K562 (cell line): ENCODE measurements around the gene UGT1A6. TPM values are rescaled to one million over a fixed set of nuclear protein-coding genes. Genes with fewer than 3 reads are reported as not detected.

Source experiments
- ATAC-seq: fragments of 200-7000 bp; cut with Tn5 transposase; 3 replicates; pipeline ENCODE4 v1.9.1; 2020; ENCODE audit warnings: moderate library complexity
- BruUV-seq: library from RNA; stranded (reverse); fragments of 400-500 nt; replicated peaks from 2 replicates; lab custom pipeline; 2021; lab: Mats Ljungman, UMichigan
- CTCF ChIA-PET: fragments of 300-600 bp; formaldehyde crosslinking; extraction: SDS; loops from one replicate; lab custom pipeline; 2021; ENCODE audit warnings: low intra/inter-chr PET ratio; lab: Yijun Ruan, JAX
- POLR2A ChIA-PET: fragments of 300-600, 350-650 bp; sonication (Branson Sonifier 250); formaldehyde crosslinking; extraction: SDS; loops from one replicate; lab custom pipeline; 2021; ENCODE audit warnings: antibody characterized with exemption, inconsistent platforms; lab: Yijun Ruan, JAX
- DNase-seq, 4 experiments: peaks; one replicate each; pipeline versions ENCODE4 v3.0.0 to v3.0.0-alpha.2; 2011 to 2018; ENCODE audit warnings: low spot score in 3 of 4, mixed read lengths in 3 of 4; ENCODE audit errors: extremely low read depth in 1 of 4
- FAIRE-seq: peaks from 2 replicates; lab custom pipeline; 2011; peaks lifted over from hg19 to GRCh38; lab: Jason Lieb, UNC
- H2AFZ ChIP-seq: 2 replicates; pipeline ENCODE4 v1.6.0; 2011; ENCODE audit warnings: low read depth, low read length, control low read depth, inconsistent platforms
- H3K27ac ChIP-seq: fragments of 200-600 bp; 3 replicates; pipeline ENCODE4 v1.8.0; 2011; ENCODE audit warnings: low read depth, mild to moderate bottlenecking, control low read depth, inconsistent platforms, low read length, moderate library complexity, mixed read lengths; ENCODE audit errors: extremely low read depth
- H3K27me3 ChIP-seq, 2 experiments: fragments of 300-600 bp in 1 of 2; 2 replicates in 1 of 2; 3 replicates in 1 of 2; pipeline versions ENCODE4 v1.6.0 to v1.8.0; 2011; ENCODE audit warnings: inconsistent platforms in 2 of 2, low read length in 2 of 2, mild to moderate bottlenecking in 1 of 2, mixed read lengths in 1 of 2, moderate library complexity in 1 of 2; ENCODE audit not compliant: control insufficient read depth in 2 of 2, insufficient read depth in 2 of 2
- H3K36me3 ChIP-seq: fragments of 300-600 bp; 3 replicates; pipeline ENCODE4 v1.8.0; 2011; ENCODE audit warnings: mild to moderate bottlenecking, low read length, inconsistent platforms; ENCODE audit not compliant: control insufficient read depth, insufficient read depth
- H3K4me1 ChIP-seq, 2 experiments: fragments of 200-600 bp in 1 of 2; replicated peaks in 1 of 2; 2 replicates in 1 of 2; 3 replicates in 1 of 2; pipeline versions ENCODE4 v1.5.1 to v1.8.0; 2011; ENCODE audit warnings: inconsistent platforms in 2 of 2, low read length in 2 of 2, mild to moderate bottlenecking in 1 of 2, mixed read lengths in 1 of 2, moderate library complexity in 1 of 2; ENCODE audit not compliant: control insufficient read depth in 2 of 2, insufficient read depth in 2 of 2
- H3K4me2 ChIP-seq: 2 replicates; pipeline ENCODE4 v1.6.1; 2011; ENCODE audit warnings: low read length, control low read depth, inconsistent platforms, mixed read lengths; ENCODE audit not compliant: insufficient read depth
- H3K4me3 ChIP-seq: fragments of 200-600 bp; sonication (generic), shearing (Covaris generic); 2 replicates; pipeline ENCODE4 v1.5.1; 2016; ENCODE audit warnings: control low read depth, inconsistent platforms
- H3K79me2 ChIP-seq: fragments of 200-600 bp; 3 replicates; pipeline ENCODE4 v1.8.0; 2011; ENCODE audit warnings: low read length, inconsistent platforms; ENCODE audit not compliant: control insufficient read depth, insufficient read depth
- H3K9ac ChIP-seq, 2 experiments: 2 replicates each; pipeline versions ENCODE4 v1.6.0 to v1.6.1; 2011; ENCODE audit warnings: low read depth in 2 of 2, low read length in 2 of 2, control low read depth in 1 of 2, inconsistent platforms in 1 of 2, mild to moderate bottlenecking in 1 of 2, mixed read lengths in 1 of 2; ENCODE audit not compliant: insufficient read depth in 1 of 2
- H3K9me1 ChIP-seq: one replicate; pipeline ENCODE4 v1.6.0; 2011; ENCODE audit warnings: inconsistent platforms, mild to moderate bottlenecking, low read length, moderate library complexity; ENCODE audit not compliant: control insufficient read depth, insufficient read depth
- H3K9me3 ChIP-seq: replicated peaks from 2 replicates; pipeline ENCODE4 v1.5.1; 2011; ENCODE audit warnings: low read depth, low read length, inconsistent platforms; ENCODE audit not compliant: control insufficient read depth, insufficient read depth
- H4K20me1 ChIP-seq: replicated peaks from 2 replicates; pipeline ENCODE4 v1.6.1; 2011; ENCODE audit warnings: low read length, inconsistent platforms, mixed read lengths; ENCODE audit not compliant: control insufficient read depth, insufficient read depth
- ARID3B ChIP-seq: fragments of 250-450 bp; sonication (Bioruptor Pico); IDR thresholded peaks from 2 replicates; pipeline ENCODE4 v1.4.0; 2020; ENCODE audit warnings: borderline replicate concordance
- BACH1 ChIP-seq: fragments of 200-800 bp; sonication (Bioruptor generic); IDR thresholded peaks from 2 replicates; pipeline ENCODE4 v1.6.1; 2016; ENCODE audit warnings: missing genetic modification characterization, missing compliant biosample characterization
- MTF1 ChIP-seq: fragments of 250-450 bp; sonication (Bioruptor Pico); IDR thresholded peaks from 2 replicates; pipeline ENCODE4 v1.9.0; 2021; ENCODE audit warnings: moderate library complexity, mild to moderate bottlenecking, inconsistent platforms, borderline replicate concordance
- POLR2A ChIP-seq: fragments of 450-650 bp; conservative IDR thresholded peaks from 2 replicates; pipeline ENCODE4 v1.6.1; 2016
- RFX1 ChIP-seq: fragments of 450-650 bp; IDR thresholded peaks from 2 replicates; pipeline ENCODE4 v1.6.1; 2016; ENCODE audit warnings: mild to moderate bottlenecking, moderate library complexity
- SREBF1 ChIP-seq: fragments of 150-350 bp; IDR thresholded peaks from 2 replicates; pipeline ENCODE4 v1.6.1; 2014; ENCODE audit warnings: antibody characterized with exemption, low read depth, low read length, borderline replicate concordance
- TOE1 ChIP-seq, 2 experiments: fragments of 450-650 bp in 1 of 2; sonication (generic) in 1 of 2; formaldehyde crosslinking in 1 of 2; IDR thresholded peaks; 2 replicates each; pipeline versions ENCODE4 v1.7.1 to v1.8.0; 2016 to 2022; ENCODE audit warnings: borderline replicate concordance in 2 of 2, mild to moderate bottlenecking in 2 of 2, antibody characterized with exemption in 1 of 2, inconsistent platforms in 1 of 2, low read depth in 1 of 2, missing genetic modification reagents in 1 of 2, moderate library complexity in 1 of 2
- ZFP30 ChIP-seq: fragments of 250-450 bp; sonication (Bioruptor Pico); IDR thresholded peaks from 2 replicates; pipeline ENCODE4 v1.8.0; 2022; ENCODE audit warnings: moderate library complexity, mild to moderate bottlenecking, inconsistent platforms, borderline replicate concordance
- WGBS: fragments of 100-300 bp; shearing (Covaris generic); methylation state at CpG from one replicate; pipeline ENCODE4 v1.1.6; 2016; ENCODE audit warnings: low coverage, mixed read lengths; ENCODE audit not compliant: insufficient coverage; ENCODE audit errors: missing lambda C conversion rate; 5-methylcytosine and 5-hydroxymethylcytosine counted together
- in situ Hi-C: fragments of 300-500 bp; cut with MboI; formaldehyde crosslinking; loops from 4 replicates; pipeline ENCODE4 v1.15.0; 2018; ENCODE audit warnings: inconsistent platforms, mixed read lengths
- intact Hi-C: fragments of 100-400 bp; cut with micrococcal nuclease; formaldehyde crosslinking; loops from 2 replicates; pipeline ENCODE4 v1.14.2; 2022
- polyA plus RNA-seq, 8 experiments: library from polyadenylated mRNA; depleted of rRNA in 4 of 8; stranded (reverse) in 5 of 8; unstranded in 3 of 8; fragments of >200 nt; fragmentation: Nextera tagmentation in 2 of 8; fragmentation: Illumina TruSeq in 1 of 8; extraction: Ambion mirVana in 2 of 8; extraction: Trizol in 1 of 8; gene quantifications; 2 replicates each; pipeline versions ENCODE4 v1.2.1 to v1.2.3, GENCODE V29; 2011 to 2014; ENCODE audit warnings: inconsistent platforms in 1 of 8, missing spikeins in 1 of 8
- total RNA-seq, 7 experiments: library from RNA; depleted of rRNA in 6 of 7; stranded (reverse); fragments of >200 nt in 6 of 7; fragmentation: Illumina TruSeq in 2 of 7; extraction: Trizol in 2 of 7; gene quantifications; 2 replicates each; pipeline versions ENCODE4 v1.2.1 to v1.2.3, GENCODE V29; 2011 to 2021; ENCODE audit warnings: low replicate concordance in 1 of 7
- TF ChIP-seq, protein P1 (sequence below): fragments of 250-450 bp; sonication (Bioruptor Pico); IDR thresholded peaks from 2 replicates; pipeline ENCODE4 v1.5.0; 2021

Gene UGT1A6
- total and polyA plus RNA-seq, 9 of the 15 experiments (the other 6 are each of a cell fraction or from before 2014, with no cell fraction given): not detected

DNA sequence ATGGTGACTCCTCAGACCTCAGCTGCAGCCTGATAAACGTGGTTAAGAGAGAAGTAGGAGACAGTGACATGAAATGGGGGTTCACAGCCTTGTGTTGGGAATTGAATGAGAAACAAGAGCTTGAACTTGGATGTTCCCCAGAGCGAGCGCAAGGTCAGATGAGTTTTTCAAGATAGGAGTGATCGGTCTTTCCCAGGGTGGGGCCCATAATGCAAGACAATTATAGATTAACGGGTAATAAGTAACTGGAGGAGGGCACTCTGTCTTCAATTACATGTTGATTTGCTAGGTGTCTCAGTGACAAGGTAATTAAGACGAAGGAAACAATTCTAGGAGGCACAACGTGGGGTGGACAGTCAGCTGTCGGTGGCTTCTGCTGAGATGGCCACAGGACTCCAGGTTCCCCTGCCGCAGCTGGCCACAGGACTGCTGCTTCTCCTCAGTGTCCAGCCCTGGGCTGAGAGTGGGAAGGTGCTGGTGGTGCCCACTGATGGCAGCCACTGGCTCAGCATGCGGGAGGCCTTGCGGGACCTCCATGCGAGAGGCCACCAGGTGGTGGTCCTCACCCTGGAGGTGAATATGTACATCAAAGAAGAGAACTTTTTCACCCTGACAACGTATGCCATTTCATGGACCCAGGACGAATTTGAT lies 20.0 kb downstream of the UGT1A6 start, which contains the start of gene UGT1A5:
UGT1A5 (plus strand) TSS at position 297 of the 651 bp plus-strand sequence; CDS start at position 382, 85 bp downstream.
- Histone ChIP-seq H3K9ac (no peak within 1 kb of the TSS), H3K4me3 (no peak within 1 kb of the TSS), H4K20me1 (no peaks in the 10 kb centered on the region), H3K9me1 (no peaks in the 10 kb centered on the region), H3K9me3 (no peaks in the 10 kb centered on the region), H3K4me1 (0 out of 5 replicates have a peak, but pooled peaks cover 0 to 3% of the 10 kb centered on the region in 2 experiments)
- POLR2A ChIA-PET: no interaction called here
- no peak for ATAC-seq
- no peak for TF ChIP-seq TOE1 (IDR thresholded peaks at IDR 0.05; ENCODE audit: borderline replicate concordance)
- no peak for TF ChIP-seq TOE1 (CRISPR knock-in tag; IDR thresholded peaks at IDR 0.05; ENCODE audit: borderline replicate concordance, low read depth)
- no peak for TF ChIP-seq ZFP30 (CRISPR knock-in tag)
- no peak for TF ChIP-seq POLR2A
- no peak for TF ChIP-seq SREBF1
- TF ChIP-seq, protein P1, sequence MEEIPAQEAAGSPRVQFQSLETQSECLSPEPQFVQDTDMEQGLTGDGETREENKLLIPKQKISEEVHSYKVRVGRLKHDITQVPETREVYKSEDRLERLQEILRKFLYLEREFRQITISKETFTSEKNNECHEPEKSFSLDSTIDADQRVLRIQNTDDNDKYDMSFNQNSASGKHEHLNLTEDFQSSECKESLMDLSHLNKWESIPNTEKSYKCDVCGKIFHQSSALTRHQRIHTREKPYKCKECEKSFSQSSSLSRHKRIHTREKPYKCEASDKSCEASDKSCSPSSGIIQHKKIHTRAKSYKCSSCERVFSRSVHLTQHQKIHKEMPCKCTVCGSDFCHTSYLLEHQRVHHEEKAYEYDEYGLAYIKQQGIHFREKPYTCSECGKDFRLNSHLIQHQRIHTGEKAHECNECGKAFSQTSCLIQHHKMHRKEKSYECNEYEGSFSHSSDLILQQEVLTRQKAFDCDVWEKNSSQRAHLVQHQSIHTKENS (CRISPR knock-in tag): no peak
- TF ChIP-seq BACH1 (tag): no peak
- no peak for TF ChIP-seq ARID3B (CRISPR knock-in tag)
- TF ChIP-seq MTF1: no peak
- no peak for TF ChIP-seq RFX1
- TF ChIP-seq, all 486 proteins: peak for 0
- Histone ChIP-seq H3K79me2 (no peaks in the 10 kb centered on the region), H3K27me3 (peaks cover 0 to 20% of the 10 kb centered on the region in 2 experiments; a peak in 2 of 5 replicates), H2AFZ (no peak within 1 kb of the TSS), H3K36me3 (no peaks in the 10 kb centered on the region), H3K4me2 (no peak within 1 kb of the TSS), H3K27ac (no peak within 1 kb of the TSS)
- 11% methylated on average over 12 of the region's 14 CpGs for WGBS
- intact Hi-C loops (loop anchor here (10.0 kb wide), 1 partner anchor 128 kb away; no protein-coding TSS in a partner anchor), in situ Hi-C loops (no loop called here)
- no TSS peak for BruUV-seq
- DNase-seq (no peak), FAIRE-seq (no peak)
- CTCF ChIA-PET: no interaction called here
